GM19043 (cell line): ENCODE results near the gene FAHD1.

Source experiments
- ATAC-seq: cut with Tn5 transposase; IDR thresholded peaks from one replicate; pipeline ENCODE4 v1.9.1; 2021; ENCODE audit warnings: low read depth; ENCODE audit not compliant: unreplicated experiment

Gene FAHD1

GRCh38 chr16:1826691-1827573 is at the start of gene FAHD1, which contains the start of gene HAGH:
TSS of gene FAHD1 (plus strand) at chr16:1827206. CDS start at chr16:1827239, 33 bp downstream.
TSS of gene HAGH (minus strand) at chr16:1826825. CDS start at chr16:1826787, 38 bp downstream.
- peak; percentile 88 for ATAC-seq

GRCh38 chr16:1777375-1778199 is 49.4 kb upstream of the FAHD1 start:
- ATAC-seq, result no peak

GRCh38 chr16:1778200-1779179 is 48.5 kb upstream of the FAHD1 start:
- no peak for ATAC-seq

GRCh38 chr16:1779234-1779701 is 47.7 kb upstream of the FAHD1 start:
- ATAC-seq, result no peak

- no peak for ATAC-seq
These were observed 47.0 kb upstream of the FAHD1 start for GRCh38 chr16:1779741-1780676.

- no peak for ATAC-seq
These were observed 46.3 kb upstream of the FAHD1 start for GRCh38 chr16:1780677-1781072.

GRCh38 chr16:1781254-1781653 is 45.8 kb upstream of the FAHD1 start:
- ATAC-seq, result no peak

- ATAC-seq, result no peak
These were observed 45.1 kb upstream of the FAHD1 start for GRCh38 chr16:1781758-1782407.

GRCh38 chr16:1782408-1783264 is 44.4 kb upstream of the FAHD1 start, which contains the start of the genes NUBP2 and SPSB3:
TSS of gene NUBP2 (plus strand) at chr16:1782960. CDS start at chr16:1783021, 61 bp downstream.
TSS of gene SPSB3 (minus strand) at chr16:1782571. CDS start at chr16:1781483, 1,088 bp downstream.
- ATAC-seq, result peak; percentile 87

- no peak for ATAC-seq
These were observed 41.8 kb upstream of the FAHD1 start for GRCh38 chr16:1784977-1785845.

- ATAC-seq, result no peak
These were observed 41.2 kb upstream of the FAHD1 start for GRCh38 chr16:1785846-1786170.

GRCh38 chr16:1786242-1787055 is 40.6 kb upstream of the FAHD1 start:
- no peak for ATAC-seq

- no peak for ATAC-seq
These were observed 40.0 kb upstream of the FAHD1 start for GRCh38 chr16:1787056-1787321.

- ATAC-seq, result no peak
These were observed 39.5 kb upstream of the FAHD1 start for GRCh38 chr16:1787322-1788094.

- ATAC-seq, result no peak
These were observed 38.8 kb upstream of the FAHD1 start for GRCh38 chr16:1788095-1788707.
